CD4-positive, CD25-positive, alpha-beta regulatory T cell (primary cell): Measurements from ENCODE around the gene PHOSPHO1. TPM values are rescaled to one million over a fixed set of nuclear protein-coding genes. Genes with fewer than 3 reads are reported as not detected.

Experiments
- ATAC-seq, 2 donors: fragments of 150-1000 bp; cut with Tn5 transposase; one replicate each; pipeline ENCODE4 v1.10.0; 2021; ENCODE audit warnings: low read depth in 2 of 2, moderate number of reproducible peaks in 2 of 2, moderate library complexity in 1 of 2
- DNase-seq, 3 donors: peaks; one replicate each; pipeline versions ENCODE4 v3.0.0 to v3.0.0-alpha.2; 2012 to 2022; ENCODE audit warnings: mixed read lengths in 1 of 3
- H3K27ac ChIP-seq: one replicate; pipeline ENCODE4 v1.7.0; 2013; ENCODE audit warnings: mild to moderate bottlenecking, low read length; ENCODE audit not compliant: insufficient read depth, poor library complexity, severe bottlenecking
- H3K27me3 ChIP-seq: one replicate; pipeline ENCODE4 v1.7.0; 2013; ENCODE audit warnings: low read length; ENCODE audit not compliant: control insufficient read depth, insufficient read depth
- H3K36me3 ChIP-seq: one replicate; pipeline ENCODE4 v1.7.0; 2013; ENCODE audit warnings: mild to moderate bottlenecking, low read length, moderate library complexity; ENCODE audit not compliant: control insufficient read depth, insufficient read depth
- H3K4me1 ChIP-seq: 2 replicates; pipeline ENCODE4 v1.7.0; 2013; ENCODE audit warnings: mild to moderate bottlenecking, low read length; ENCODE audit not compliant: insufficient read depth, control insufficient read depth, poor library complexity, severe bottlenecking
- H3K4me3 ChIP-seq: one replicate; pipeline ENCODE4 v1.7.0; 2013; ENCODE audit warnings: low read depth, mild to moderate bottlenecking, low read length, moderate library complexity
- H3K9me3 ChIP-seq, 2 experiments: 1 replicate in 1 of 2; 2 replicates in 1 of 2; pipeline ENCODE4 v1.7.0; 2013; ENCODE audit warnings: low read length in 2 of 2, mild to moderate bottlenecking in 1 of 2, moderate library complexity in 1 of 2; ENCODE audit not compliant: control insufficient read depth in 2 of 2
- H3K27ac Mint-ChIP-seq, 3 donors: one replicate each; pipeline ENCODE4 v1.8.0; 2020 to 2022; ENCODE audit warnings: mild to moderate bottlenecking in 3 of 3, mixed read lengths in 3 of 3, moderate library complexity in 2 of 3
- H3K27me3 Mint-ChIP-seq: one replicate; pipeline ENCODE4 v1.8.0; 2022; ENCODE audit warnings: mild to moderate bottlenecking, mixed read lengths
- H3K36me3 Mint-ChIP-seq: one replicate; pipeline ENCODE4 v1.8.0; 2020; ENCODE audit warnings: mixed read lengths
- H3K4me1 Mint-ChIP-seq, 4 donors: one replicate each; pipeline ENCODE4 v1.8.0; 2020 to 2022; ENCODE audit warnings: mixed read lengths in 4 of 4, mild to moderate bottlenecking in 1 of 4
- H3K4me3 Mint-ChIP-seq, 4 donors: one replicate each; pipeline ENCODE4 v1.8.0; 2020 to 2022; ENCODE audit warnings: mild to moderate bottlenecking in 4 of 4, mixed read lengths in 4 of 4, moderate library complexity in 3 of 4
- H3K9me3 Mint-ChIP-seq, 7 donors: one replicate each; pipeline ENCODE4 v1.8.0; 2020 to 2022; ENCODE audit warnings: mixed read lengths in 7 of 7, mild to moderate bottlenecking in 3 of 7, moderate library complexity in 2 of 7
- polyA plus RNA-seq, 4 donors: library from polyadenylated mRNA; unstranded; fragments of 300-500 nt; fragmentation: Illumina TruSeq; gene quantifications; one replicate each; pipeline ENCODE4 v1.2.3, GENCODE V29; 2021
- total RNA-seq: library from RNA; stranded (reverse); gene quantifications from one replicate; pipeline ENCODE4 v1.2.3, GENCODE V29; 2022

Gene PHOSPHO1
- total and polyA plus RNA-seq, 5 donors from 2014 or later, result 0.11 to 0.24 (median 0.15) TPM; not detected in 2

DNA sequence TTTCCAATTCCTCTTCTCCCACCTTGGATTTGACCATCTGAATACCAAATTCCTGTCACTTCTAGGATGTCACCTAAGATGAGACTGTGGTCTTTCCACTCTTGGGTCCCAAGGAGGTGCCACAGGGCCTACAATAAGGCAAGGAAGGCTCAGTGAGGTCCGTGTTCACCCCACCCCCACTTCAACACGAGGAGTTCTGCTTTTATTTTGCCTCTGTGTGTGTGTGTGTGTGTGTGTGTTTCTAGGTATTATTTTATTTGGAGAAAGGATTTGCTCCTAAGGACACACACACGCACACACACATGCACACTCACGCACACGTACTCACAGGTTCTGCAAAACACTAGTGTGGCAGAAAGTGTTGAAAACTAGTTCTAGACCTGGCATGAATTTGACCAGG is 24.5 kb upstream of the PHOSPHO1 start:
- DNase-seq (no peak), ATAC-seq (no peak)
- Histone ChIP-seq H3K27ac (no peak overlapping the region), H3K36me3 (no peaks in the 10 kb centered on the region), H3K4me3 (no peak overlapping the region), H3K27me3 (peaks cover 2% of the 10 kb centered on the region), H3K9me3 (no peaks in the 10 kb centered on the region), H3K4me1 (peaks cover 7% of the 10 kb centered on the region)
- Mint-ChIP-seq H3K27me3 (peaks cover 13% of the 10 kb centered on the region), H3K9me3 (peaks cover 0 to 2% (median 0%) of the 10 kb centered on the region in 7 donors), H3K4me3 (no peak overlapping the region), H3K4me1 (peaks cover 0 to 4% (median 0%) of the 10 kb centered on the region in 4 donors), H3K27ac (no peak overlapping the region), H3K36me3 (no peaks in the 10 kb centered on the region)

DNA sequence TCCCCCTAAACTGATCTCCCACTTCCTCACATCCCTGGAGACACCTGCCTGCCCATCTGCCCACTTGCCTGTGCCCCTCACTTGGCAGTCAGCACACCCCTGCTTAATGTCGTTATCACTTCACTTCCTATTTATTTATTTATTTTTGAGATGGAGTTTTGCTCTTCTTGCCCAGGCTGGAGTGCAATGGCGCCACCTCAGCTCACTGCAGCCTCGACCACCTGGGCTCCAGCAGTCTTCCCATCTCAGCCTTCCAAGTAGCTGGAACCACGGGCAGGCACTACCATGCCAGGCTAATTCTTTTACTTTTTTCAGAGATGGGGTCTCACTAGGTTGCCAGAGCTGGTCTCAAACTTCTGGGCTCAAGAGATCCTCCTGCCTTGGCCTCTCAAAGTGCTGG is 23.5 kb upstream of the PHOSPHO1 start:
- H3K27ac ChIP-seq, result no peak overlapping the region
- ATAC-seq (no peak), DNase-seq (no peak)
- Mint-ChIP-seq H3K27me3 (peaks cover 16% of the 10 kb centered on the region), H3K4me1 (peaks cover 0 to 4% (median 0%) of the 10 kb centered on the region in 4 donors), H3K27ac (no peak overlapping the region), H3K9me3 (peaks cover 0 to 2% (median 0%) of the 10 kb centered on the region in 7 donors), H3K4me3 (no peak overlapping the region), H3K36me3 (no peaks in the 10 kb centered on the region)
- H3K4me3 ChIP-seq, result no peak overlapping the region
- no peaks in the 10 kb centered on the region for H3K4me1 ChIP-seq
- H3K36me3 ChIP-seq, result no peaks in the 10 kb centered on the region
- H3K27me3 ChIP-seq, result peaks cover 2% of the 10 kb centered on the region
- H3K9me3 ChIP-seq, result no peaks in the 10 kb centered on the region

DNA sequence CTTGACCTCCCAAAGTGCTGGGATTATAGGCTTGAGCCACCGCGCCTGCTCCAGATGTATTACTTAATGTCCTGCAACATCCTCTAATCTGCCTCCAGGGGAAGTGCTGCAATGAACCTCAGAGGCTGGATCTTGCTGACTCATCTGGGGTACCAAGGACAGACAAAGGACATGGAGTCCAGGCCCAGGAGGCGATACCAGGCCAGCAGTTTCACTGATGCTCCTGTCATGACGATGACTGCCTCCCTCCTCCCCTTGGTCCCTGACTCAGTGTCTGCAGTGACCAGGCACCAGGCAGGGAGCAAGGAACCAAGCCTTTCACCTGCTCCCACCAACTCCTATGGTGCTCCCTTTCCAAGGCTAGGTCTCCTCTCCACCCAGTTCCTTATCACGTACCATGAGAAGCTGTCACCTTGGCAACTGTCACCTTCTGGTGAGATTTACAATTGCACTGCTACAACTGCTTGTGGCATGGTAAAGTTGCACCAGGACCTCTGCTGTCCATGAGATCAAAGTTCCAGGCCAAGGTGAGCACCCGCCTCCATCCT is 21.6 kb upstream of the PHOSPHO1 start:
- ATAC-seq (no peak), DNase-seq (no peak)
- Mint-ChIP-seq H3K27me3 (peaks cover 23% of the 10 kb centered on the region), H3K4me3 (no peak overlapping the region), H3K36me3 (no peaks in the 10 kb centered on the region), H3K4me1 (no peaks in the 10 kb centered on the region), H3K9me3 (peaks cover 0 to 4% (median 0%) of the 10 kb centered on the region in 7 donors), H3K27ac (no peak overlapping the region)
- Histone ChIP-seq H3K9me3 (no peaks in the 10 kb centered on the region), H3K4me1 (no peaks in the 10 kb centered on the region), H3K36me3 (no peaks in the 10 kb centered on the region), H3K27me3 (peaks cover 2% of the 10 kb centered on the region), H3K27ac (no peak overlapping the region), H3K4me3 (no peak overlapping the region)

GRCh38 chr17:49249890-49250522 is 19.4 kb upstream of the PHOSPHO1 start:
- Mint-ChIP-seq H3K4me1 (no peaks in the 10 kb centered on the region), H3K27ac (no peak overlapping the region), H3K9me3 (peaks cover 0 to 4% (median 0%) of the 10 kb centered on the region in 7 donors), H3K4me3 (no peak overlapping the region), H3K27me3 (peaks cover 24% of the 10 kb centered on the region), H3K36me3 (no peaks in the 10 kb centered on the region)
- no peaks in the 10 kb centered on the region for H3K4me1 ChIP-seq
- H3K4me3 ChIP-seq, result no peak overlapping the region
- H3K27me3 ChIP-seq, result peaks cover 2% of the 10 kb centered on the region
- ATAC-seq (no peak), DNase-seq (no peak)
- no peak overlapping the region for H3K27ac ChIP-seq
- H3K9me3 ChIP-seq, result no peaks in the 10 kb centered on the region
- no peaks in the 10 kb centered on the region for H3K36me3 ChIP-seq

GRCh38 chr17:49249292-49249794 is 18.8 kb upstream of the PHOSPHO1 start:
- Mint-ChIP-seq H3K27ac (no peak overlapping the region), H3K27me3 (peaks cover 24% of the 10 kb centered on the region), H3K4me1 (no peaks in the 10 kb centered on the region), H3K9me3 (peaks cover 0 to 4% (median 0%) of the 10 kb centered on the region in 7 donors), H3K4me3 (no peak overlapping the region), H3K36me3 (no peaks in the 10 kb centered on the region)
- no peaks in the 10 kb centered on the region for H3K9me3 ChIP-seq
- ATAC-seq, result no peak
- no peak overlapping the region for H3K27ac ChIP-seq
- peaks cover 2% of the 10 kb centered on the region for H3K27me3 ChIP-seq
- no peak for DNase-seq
- no peaks in the 10 kb centered on the region for H3K4me1 ChIP-seq
- no peaks in the 10 kb centered on the region for H3K36me3 ChIP-seq
- H3K4me3 ChIP-seq, result no peak overlapping the region

DNA sequence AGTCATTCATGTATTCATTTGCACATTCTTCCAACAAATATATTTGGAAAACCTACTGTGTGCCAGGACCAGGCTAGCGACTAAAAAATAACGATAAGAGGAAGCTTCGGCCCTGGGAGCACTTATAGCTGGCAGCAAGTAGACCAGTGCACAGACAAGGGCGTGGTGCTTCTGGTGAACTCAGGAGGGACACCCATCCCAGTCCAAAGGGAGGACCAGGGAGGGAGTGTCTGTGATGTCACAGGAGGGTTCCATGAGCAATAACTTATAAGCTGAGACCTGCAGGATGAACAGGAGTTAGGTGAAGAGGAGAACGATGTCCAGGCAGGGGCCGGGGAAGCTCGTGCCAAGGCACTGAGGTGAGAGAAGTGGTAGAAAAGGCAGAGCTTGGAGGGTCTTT is 17.4 kb upstream of the PHOSPHO1 start:
- ATAC-seq, result no peak
- Histone ChIP-seq H3K4me3 (no peak overlapping the region), H3K36me3 (no peaks in the 10 kb centered on the region), H3K9me3 (no peaks in the 10 kb centered on the region), H3K27me3 (peaks cover 2% of the 10 kb centered on the region), H3K4me1 (no peaks in the 10 kb centered on the region), H3K27ac (no peak overlapping the region)
- Mint-ChIP-seq H3K36me3 (no peaks in the 10 kb centered on the region), H3K4me3 (no peak overlapping the region), H3K9me3 (peaks cover 0 to 3% (median 0%) of the 10 kb centered on the region in 7 donors), H3K27ac (no peak overlapping the region), H3K4me1 (no peaks in the 10 kb centered on the region), H3K27me3 (peaks cover 21% of the 10 kb centered on the region)
- DNase-seq, result no peak

DNA sequence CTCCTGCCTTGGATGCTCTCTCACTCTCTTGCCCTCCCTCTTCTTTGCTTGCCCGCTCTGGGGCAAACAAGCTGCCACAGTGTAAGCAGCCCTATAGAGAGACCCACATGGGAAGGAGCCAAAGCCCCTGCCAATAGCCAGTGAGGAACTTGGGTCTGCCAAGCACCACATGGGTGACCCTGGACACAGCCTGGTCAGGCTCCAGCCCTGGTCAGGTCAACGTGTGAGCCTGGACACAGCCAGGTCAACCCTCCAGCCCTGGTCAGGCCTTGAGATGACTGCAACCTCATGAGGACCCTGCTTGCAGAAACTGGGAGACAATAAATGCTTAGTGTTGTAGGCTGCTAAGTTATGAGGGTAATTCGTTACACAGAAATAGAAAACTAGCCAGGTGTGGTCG is 14.3 kb upstream of the PHOSPHO1 start:
- Mint-ChIP-seq H3K27me3 (peaks cover 21% of the 10 kb centered on the region), H3K4me1 (no peaks in the 10 kb centered on the region), H3K36me3 (no peaks in the 10 kb centered on the region), H3K27ac (no peak overlapping the region), H3K4me3 (no peak overlapping the region), H3K9me3 (peaks cover 0 to 4% (median 0%) of the 10 kb centered on the region in 7 donors)
- ATAC-seq (no peak), DNase-seq (no peak)
- Histone ChIP-seq H3K27ac (no peak overlapping the region), H3K9me3 (no peaks in the 10 kb centered on the region), H3K4me1 (no peaks in the 10 kb centered on the region), H3K27me3 (no peaks in the 10 kb centered on the region), H3K4me3 (no peak overlapping the region), H3K36me3 (no peaks in the 10 kb centered on the region)

DNA sequence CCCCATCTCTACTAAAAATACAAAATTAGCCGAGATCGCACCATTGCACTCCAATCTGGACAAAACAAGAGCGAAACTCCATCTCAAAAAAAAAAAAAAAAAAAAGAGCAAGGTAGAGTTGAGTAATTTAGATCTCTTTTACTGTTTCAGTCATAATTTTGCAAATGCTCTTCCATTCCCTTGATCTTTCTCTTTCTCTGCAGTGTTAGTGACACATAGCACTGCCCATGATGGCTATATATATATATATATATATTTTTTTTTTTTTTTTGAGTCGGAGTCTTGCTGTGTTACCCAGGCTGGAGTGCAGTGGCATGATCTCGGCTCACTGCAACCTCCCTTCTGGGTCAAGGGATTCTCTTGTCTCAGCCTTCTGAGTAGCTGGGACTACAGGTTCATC is 12.2 kb upstream of the PHOSPHO1 start:
- Histone ChIP-seq H3K4me3 (no peak overlapping the region), H3K36me3 (no peaks in the 10 kb centered on the region), H3K9me3 (no peaks in the 10 kb centered on the region), H3K27me3 (no peaks in the 10 kb centered on the region), H3K4me1 (no peaks in the 10 kb centered on the region), H3K27ac (no peak overlapping the region)
- no peak overlapping the region for H3K27ac Mint-ChIP-seq
- no peaks in the 10 kb centered on the region for H3K4me1 Mint-ChIP-seq
- no peaks in the 10 kb centered on the region for H3K36me3 Mint-ChIP-seq
- peaks cover 9% of the 10 kb centered on the region for H3K27me3 Mint-ChIP-seq
- no peak overlapping the region for H3K4me3 Mint-ChIP-seq
- DNase-seq, result no peak
- peaks cover 0 to 3% (median 0%) of the 10 kb centered on the region in 7 donors for H3K9me3 Mint-ChIP-seq
- ATAC-seq, result no peak
